ENCODE measurements around the gene BRAT1. TPM values are rescaled to one million over a fixed set of nuclear protein-coding genes. Genes with fewer than 3 reads are reported as not detected.

BRAT1 gene
- 83.5 and 86.4 TPM in 2 replicates for total RNA-seq (2014; rRNA removed; shearing (Covaris generic))

DNA sequence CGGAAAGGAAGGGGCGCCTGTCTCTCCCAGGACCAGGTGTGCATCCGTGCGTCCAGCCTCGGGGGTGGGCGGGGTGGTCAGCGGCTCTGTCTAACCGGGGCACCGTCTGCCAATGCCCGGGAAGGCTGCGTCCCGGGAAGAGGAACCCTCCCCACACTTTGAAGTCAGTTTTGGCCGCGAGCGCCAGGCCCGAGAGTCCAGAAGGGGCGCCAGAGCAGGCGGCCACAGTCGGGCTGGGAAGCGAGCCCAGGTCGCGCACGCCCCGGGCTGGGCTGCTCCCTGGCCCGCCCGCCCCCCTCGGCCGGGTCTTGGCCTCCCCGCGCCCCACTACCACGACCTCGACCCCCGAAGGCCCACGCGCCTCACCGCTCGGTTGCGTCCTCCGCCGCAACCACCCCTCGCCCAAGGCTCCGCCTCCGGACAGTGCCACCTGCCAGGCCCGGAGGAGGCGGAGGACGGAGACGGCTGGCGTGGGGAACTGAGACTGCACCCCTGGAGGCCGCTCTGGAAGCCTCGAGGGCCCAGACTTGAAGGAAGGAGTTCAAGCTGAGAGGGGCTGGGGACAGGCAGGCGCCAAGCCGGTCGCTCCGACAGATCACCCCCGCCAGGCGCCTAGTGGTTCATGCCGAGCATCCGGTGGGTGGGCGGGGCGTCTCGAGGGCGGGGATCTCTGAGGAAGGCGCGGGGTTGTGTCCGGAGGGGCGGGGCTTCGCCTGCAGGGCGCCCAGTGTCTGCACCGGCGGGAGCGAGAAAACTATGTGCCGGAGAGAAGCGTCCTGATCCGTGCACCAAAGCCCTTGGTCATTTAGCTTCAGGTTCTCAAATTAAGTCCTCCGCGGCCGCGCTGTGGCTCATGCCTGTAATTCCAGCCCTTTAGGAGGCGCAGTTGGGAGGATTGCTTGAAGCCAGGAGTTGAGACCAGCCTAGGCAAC, at the start of gene BRAT1:
BRAT1 (minus strand) TSS at position 404 of the 932 bp plus-strand sequence. CDS start 1,093 bp downstream, outside the sequence.
- H3K36me3 ChIP-seq (replicated peaks; ENCODE audit: control insufficient read depth, insufficient read depth, low read length), result no peaks in the 10 kb centered on the region; the same call in 1 of the 2 replicates
- no peaks in the 10 kb centered on the region for H3K27me3 ChIP-seq (ENCODE audit: control insufficient read depth, insufficient read depth, low read length)
- peak; percentile 99 for DNase-seq
- peak within 1 kb of the TSS; percentile 75 for H3K4me3 ChIP-seq (ENCODE audit: insufficient read depth, low read depth, low read length)

DNA sequence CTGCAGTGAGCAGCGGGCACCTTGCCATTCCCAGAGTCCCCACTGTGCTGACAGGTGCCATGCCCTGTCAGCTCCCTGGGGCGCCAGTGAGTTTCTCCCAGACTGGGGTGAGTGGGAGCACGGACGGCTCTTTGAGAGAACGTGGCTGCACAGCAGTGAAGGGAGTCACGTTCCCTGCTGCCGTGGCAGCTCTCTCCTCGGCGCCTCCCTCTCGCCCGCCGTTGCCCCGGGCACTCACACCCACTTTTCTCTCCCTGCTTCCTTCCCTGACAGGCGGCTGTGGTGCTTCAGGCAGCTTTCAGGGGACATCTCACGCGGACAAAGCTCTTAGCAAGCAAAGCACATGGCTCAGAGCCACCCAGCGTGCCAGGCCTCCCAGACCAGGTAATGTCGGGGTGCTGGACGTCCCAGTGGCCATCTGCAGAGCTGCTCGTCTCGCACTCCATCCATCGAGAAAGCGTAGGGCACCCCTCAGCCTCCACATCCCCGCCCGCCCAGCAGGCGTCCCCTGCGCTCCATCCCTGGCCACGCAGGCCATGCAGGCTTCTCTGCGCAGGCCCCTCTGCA, 49.4 kb upstream of the BRAT1 start:
- DNase-seq, result peak; percentile 75

DNA sequence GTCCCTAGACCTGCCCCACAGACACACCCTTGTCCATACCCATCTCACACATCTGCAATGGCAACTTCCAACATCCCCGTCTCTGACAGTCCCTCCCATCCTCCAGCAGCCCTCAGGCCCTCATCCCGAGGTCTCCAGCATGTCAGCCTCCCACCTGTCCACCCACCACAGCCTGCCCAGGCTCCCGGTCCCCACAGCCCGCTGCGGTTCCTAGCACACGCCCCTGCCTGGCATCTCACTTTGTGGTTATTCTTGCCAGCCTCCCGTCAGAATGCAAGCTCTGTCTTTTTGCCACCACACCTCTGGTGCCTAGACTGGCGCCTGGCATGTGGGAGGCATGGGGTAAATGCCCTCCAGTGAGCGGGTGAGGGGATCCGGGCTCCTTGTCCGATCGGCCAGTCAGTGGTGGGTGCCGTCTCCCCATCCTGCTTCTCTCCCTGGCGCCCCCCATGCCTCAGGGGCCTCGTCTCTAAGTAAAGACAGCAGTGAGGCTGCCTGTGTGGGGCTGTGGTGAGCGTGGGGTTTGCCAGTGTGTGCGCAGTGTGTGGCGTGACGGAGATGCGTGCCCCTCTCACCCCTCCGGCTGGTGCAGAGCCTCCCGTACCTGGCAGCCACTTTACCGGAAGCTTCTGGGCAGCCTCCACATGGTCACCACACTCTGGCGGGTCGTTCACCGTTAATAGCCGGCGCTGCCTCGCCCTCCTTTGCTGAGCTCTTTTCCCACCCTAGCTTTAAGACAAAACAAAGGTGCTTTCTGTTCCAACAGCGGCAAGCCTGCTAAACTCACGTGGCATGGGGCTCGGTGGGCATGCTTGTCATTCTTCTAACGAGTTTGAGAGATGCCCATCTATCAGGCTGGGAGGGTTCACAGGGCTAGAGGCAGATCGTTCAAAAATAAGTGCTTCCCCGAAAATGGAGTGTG, 48.0 kb upstream of the BRAT1 start:
- no peaks in the 10 kb centered on the region for H3K27me3 ChIP-seq (ENCODE audit: control insufficient read depth, insufficient read depth, low read length)
- no peak overlapping the region for H3K4me3 ChIP-seq (ENCODE audit: insufficient read depth, low read depth, low read length)
- H3K36me3 ChIP-seq (replicated peaks; ENCODE audit: control insufficient read depth, insufficient read depth, low read length), result no peaks in the 10 kb centered on the region
- peak; percentile 58 for DNase-seq

More for the DNA sequence above, 49.4 kb upstream of the BRAT1 start:
- no peaks in the 10 kb centered on the region for H3K27me3 ChIP-seq (ENCODE audit: control insufficient read depth, insufficient read depth, low read length)
- H3K36me3 ChIP-seq (replicated peaks; ENCODE audit: control insufficient read depth, insufficient read depth, low read length), result no peaks in the 10 kb centered on the region
- no peak overlapping the region for H3K4me3 ChIP-seq (ENCODE audit: insufficient read depth, low read depth, low read length)

DNA sequence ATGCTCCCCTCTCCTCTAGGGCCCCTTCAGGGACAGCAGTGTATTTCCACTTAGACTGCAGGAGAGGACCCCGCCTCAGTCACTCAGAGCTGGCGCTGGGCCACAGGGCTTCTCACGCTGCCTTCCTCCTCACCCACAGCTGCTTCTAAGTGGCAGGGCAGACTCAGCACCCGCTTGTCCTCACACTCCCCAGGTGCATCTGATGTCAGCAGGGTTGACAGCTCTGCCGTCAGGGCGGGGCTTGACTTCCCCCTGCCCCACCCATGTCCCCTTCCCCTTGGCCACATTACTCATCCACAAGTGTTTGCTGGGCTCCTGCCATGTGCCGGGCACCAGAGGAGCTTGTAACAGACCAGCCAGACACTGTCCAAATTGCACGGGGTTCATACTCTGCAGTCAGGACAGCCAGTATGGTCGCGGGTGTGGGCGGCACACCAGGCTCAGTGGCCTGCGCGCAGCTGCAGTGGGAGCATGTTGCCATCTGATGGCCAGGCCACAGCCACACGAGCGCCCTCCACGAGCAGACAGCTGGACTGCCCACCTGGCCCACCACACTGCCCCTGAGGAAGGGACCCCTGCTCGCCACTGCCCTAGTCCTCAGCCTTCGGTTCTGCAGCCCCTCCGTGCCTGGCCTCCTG, 47.2 kb upstream of the BRAT1 start:
- Histone ChIP-seq H3K36me3 (replicated peaks; ENCODE audit: control insufficient read depth, insufficient read depth, low read length) (no peaks in the 10 kb centered on the region), H3K4me3 (ENCODE audit: insufficient read depth, low read depth, low read length) (no peak overlapping the region), H3K27me3 (ENCODE audit: control insufficient read depth, insufficient read depth, low read length) (no peaks in the 10 kb centered on the region)
- peak; percentile 50 for DNase-seq

DNA sequence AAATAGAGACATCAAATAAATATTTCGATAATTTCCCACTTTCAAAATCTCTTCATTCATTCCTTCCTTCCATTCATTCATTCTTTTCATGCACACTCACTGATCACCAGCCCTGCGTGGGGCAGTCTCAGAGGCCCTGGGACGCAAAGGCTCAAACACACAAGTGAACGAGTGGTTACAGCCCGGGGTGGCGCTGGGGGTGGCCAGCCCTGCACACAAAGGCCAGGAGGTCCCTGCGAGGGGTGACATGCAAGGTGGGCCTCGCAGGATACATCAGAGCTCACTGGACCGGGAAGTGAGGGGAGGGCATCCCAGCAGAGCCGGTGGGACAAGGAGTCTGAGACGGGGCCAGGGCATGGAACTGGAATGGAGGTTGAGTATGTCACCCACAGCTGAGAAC, 46.6 kb upstream of the BRAT1 start:
- Histone ChIP-seq H3K27me3 (ENCODE audit: control insufficient read depth, insufficient read depth, low read length) (no peaks in the 10 kb centered on the region), H3K36me3 (replicated peaks; ENCODE audit: control insufficient read depth, insufficient read depth, low read length) (no peaks in the 10 kb centered on the region), H3K4me3 (ENCODE audit: insufficient read depth, low read depth, low read length) (no peak overlapping the region)
- peak; percentile 51 for DNase-seq

DNA sequence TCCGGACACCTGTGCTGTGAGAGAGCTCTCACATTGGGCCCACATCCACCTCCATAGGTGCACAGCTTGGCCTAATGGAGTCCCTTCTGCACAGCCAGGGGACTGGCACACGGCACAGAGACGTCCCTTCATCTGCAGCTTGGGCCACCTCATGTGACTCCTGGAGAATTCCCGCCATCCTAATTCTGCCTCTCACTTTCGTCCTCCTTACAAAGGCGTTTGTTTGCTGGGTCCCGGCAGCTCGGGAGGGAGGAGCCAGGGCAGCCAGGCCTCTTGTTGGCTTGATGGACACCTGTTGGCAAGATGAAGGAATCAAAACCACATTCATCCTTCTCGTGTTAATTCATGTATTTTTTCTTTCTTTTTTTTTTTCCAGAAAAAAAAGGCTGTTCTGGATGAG, 45.7 kb upstream of the BRAT1 start:
- peak; percentile 93 for DNase-seq
- H3K36me3 ChIP-seq (replicated peaks; ENCODE audit: control insufficient read depth, insufficient read depth, low read length), result no peaks in the 10 kb centered on the region
- no peaks in the 10 kb centered on the region for H3K27me3 ChIP-seq (ENCODE audit: control insufficient read depth, insufficient read depth, low read length)
- no peak overlapping the region for H3K4me3 ChIP-seq (ENCODE audit: insufficient read depth, low read depth, low read length)

DNA sequence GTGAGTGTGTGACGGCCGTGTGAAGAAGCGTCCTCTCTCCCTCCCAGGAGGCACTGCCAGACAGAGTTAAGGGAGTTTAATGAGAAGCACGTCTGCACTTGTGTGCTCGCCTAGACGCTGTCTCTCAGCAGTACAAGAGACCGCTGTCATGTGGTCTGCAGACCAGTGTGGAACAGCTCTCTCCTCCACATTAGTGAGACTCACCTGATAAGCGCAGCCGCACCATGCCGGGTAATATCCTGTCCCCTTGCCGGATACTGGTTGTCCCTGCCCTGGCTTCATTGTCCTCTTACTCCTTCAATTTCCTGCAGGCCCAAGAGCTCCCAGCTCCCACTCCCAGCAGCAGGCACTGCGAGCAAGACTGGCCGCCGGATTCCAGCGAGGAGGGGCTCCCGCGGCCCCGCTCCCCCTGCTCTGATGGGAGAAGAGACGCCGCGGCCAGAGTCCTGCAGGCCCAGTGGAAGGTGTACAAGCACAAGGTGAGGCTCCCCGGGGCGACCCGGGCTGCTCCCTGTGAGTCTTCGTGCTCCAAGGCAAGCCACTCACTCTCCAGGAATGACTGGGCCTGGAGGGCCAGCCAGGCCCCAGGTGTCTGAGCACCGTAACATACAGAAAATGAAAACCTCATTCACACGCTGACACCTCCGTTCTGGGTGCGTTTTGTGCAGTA, 43.0 kb upstream of the BRAT1 start:
- no peak overlapping the region for H3K4me3 ChIP-seq (ENCODE audit: insufficient read depth, low read depth, low read length)
- no peaks in the 10 kb centered on the region for H3K36me3 ChIP-seq (replicated peaks; ENCODE audit: control insufficient read depth, insufficient read depth, low read length)
- H3K27me3 ChIP-seq (ENCODE audit: control insufficient read depth, insufficient read depth, low read length), result no peaks in the 10 kb centered on the region
- DNase-seq, result peak; percentile 58

DNA sequence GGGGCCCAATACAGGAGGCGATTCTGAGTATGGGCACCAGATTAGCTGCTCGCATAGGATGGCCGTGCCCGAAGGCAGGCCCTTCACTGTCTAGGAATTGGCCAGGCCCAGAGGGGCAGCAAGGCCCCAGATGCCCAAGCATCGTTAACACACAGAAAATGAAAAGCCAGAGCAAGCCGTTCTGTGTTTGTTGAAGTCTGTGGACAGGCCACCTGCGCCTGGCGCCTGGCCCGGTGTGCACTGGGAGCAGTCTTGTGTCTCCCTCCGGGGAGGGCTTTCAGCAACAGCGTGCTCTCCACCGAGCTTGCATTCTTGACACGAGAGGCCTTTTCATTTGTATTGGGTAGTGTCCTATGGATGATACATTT, 41.9 kb upstream of the BRAT1 start:
- no peak for DNase-seq
- no peak overlapping the region for H3K4me3 ChIP-seq (ENCODE audit: insufficient read depth, low read depth, low read length)
- no peaks in the 10 kb centered on the region for H3K27me3 ChIP-seq (ENCODE audit: control insufficient read depth, insufficient read depth, low read length)
- no peaks in the 10 kb centered on the region for H3K36me3 ChIP-seq (replicated peaks; ENCODE audit: control insufficient read depth, insufficient read depth, low read length)

DNA sequence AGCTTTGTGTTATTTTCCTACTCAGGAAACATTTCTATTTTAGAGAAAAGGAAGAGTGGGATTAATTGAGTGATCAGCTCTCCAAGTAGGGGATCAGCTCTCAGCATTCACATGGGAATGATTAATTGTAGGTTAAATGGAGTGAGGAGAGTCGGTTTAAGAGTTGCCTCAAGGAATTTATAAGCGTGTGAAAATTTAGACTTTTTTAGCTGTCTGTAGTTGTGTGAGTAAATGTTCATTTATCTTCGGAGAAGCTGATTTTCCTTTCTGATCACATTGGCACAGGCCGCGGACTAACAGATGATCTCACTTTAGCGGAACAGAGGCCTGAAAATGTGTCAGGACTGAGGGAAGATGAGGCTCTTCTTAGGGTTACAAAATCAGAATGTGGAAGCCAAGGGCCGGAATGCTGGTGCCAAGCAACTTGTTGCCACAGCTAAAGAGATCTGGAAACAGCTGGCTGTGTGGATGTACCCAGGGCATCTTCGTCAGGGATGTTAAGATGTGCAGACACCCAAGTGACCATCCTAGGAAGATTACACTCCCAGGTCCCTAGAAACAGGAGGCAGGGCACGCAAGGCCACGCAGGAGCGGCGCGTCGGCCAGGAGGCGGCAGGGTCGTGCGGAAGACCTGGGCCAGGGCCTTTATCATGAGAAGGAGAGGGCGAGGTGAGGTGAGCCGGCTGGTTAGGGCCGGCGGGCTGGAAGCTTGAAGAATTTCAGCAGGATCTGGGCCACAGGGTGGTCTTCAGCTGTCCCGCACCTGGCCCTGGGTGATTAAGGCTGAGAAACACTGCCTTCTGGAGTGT, 41.3 kb upstream of the BRAT1 start:
- Histone ChIP-seq H3K27me3 (ENCODE audit: control insufficient read depth, insufficient read depth, low read length) (no peaks in the 10 kb centered on the region), H3K4me3 (ENCODE audit: insufficient read depth, low read depth, low read length) (no peak overlapping the region), H3K36me3 (replicated peaks; ENCODE audit: control insufficient read depth, insufficient read depth, low read length) (no peaks in the 10 kb centered on the region)
- peak; percentile 52 for DNase-seq

DNA sequence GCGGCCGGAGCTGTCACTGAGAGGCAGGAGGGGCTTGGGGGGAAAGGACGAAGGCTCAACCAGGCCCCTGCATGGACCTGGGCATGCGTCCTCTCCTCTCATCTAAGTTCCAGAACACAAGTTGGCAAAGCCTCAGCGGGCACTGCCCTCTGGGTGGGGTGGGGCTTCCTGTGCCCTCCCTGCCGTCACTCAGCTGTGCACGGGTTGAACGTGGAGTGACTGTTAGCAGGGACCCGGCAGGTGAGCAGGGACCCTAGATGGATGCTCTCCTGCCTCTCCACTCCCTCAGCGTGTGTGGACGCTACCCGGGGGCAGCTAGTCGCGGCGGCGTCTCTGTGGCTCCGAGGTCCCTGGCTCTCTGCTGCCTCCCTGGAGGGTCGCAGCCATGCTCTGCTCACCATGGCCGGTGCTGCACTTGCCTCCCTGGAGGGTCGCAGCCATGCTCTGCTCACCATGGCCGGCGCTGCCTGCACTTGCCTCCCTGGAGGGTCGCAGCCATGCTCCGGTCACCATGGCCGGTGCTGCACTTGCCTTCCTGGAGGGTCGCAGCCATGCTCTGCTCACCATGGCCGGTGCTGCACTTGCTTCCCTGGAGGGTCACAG, 40.0 kb upstream of the BRAT1 start:
- H3K36me3 ChIP-seq (replicated peaks; ENCODE audit: control insufficient read depth, insufficient read depth, low read length), result no peaks in the 10 kb centered on the region
- DNase-seq, result peak; percentile 50
- H3K4me3 ChIP-seq (ENCODE audit: insufficient read depth, low read depth, low read length), result no peak overlapping the region
- H3K27me3 ChIP-seq (ENCODE audit: control insufficient read depth, insufficient read depth, low read length), result no peaks in the 10 kb centered on the region

DNA sequence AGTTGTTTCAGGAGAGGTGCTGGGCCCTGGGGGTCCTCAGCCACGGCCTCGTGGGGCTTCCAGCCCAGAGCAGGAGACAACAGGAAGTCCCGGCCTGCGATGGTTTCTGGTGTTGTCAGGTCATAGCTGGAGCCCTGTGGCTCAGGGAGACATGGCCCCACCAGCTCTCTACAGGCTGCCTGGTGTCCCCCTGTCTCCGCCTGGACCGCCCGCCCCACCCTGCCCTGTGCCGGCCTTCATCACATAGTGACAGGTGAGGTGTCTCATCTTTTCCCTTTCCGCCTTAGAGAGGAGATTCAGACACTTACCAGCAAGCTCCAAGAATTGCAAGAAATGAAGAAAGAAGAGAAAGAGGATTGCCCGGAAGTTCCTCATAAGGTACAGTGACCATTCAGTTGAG, 39.3 kb upstream of the BRAT1 start:
- no peaks in the 10 kb centered on the region for H3K27me3 ChIP-seq (ENCODE audit: control insufficient read depth, insufficient read depth, low read length)
- DNase-seq, result no peak
- H3K4me3 ChIP-seq (ENCODE audit: insufficient read depth, low read depth, low read length), result no peak overlapping the region
- H3K36me3 ChIP-seq (replicated peaks; ENCODE audit: control insufficient read depth, insufficient read depth, low read length), result no peaks in the 10 kb centered on the region

DNA sequence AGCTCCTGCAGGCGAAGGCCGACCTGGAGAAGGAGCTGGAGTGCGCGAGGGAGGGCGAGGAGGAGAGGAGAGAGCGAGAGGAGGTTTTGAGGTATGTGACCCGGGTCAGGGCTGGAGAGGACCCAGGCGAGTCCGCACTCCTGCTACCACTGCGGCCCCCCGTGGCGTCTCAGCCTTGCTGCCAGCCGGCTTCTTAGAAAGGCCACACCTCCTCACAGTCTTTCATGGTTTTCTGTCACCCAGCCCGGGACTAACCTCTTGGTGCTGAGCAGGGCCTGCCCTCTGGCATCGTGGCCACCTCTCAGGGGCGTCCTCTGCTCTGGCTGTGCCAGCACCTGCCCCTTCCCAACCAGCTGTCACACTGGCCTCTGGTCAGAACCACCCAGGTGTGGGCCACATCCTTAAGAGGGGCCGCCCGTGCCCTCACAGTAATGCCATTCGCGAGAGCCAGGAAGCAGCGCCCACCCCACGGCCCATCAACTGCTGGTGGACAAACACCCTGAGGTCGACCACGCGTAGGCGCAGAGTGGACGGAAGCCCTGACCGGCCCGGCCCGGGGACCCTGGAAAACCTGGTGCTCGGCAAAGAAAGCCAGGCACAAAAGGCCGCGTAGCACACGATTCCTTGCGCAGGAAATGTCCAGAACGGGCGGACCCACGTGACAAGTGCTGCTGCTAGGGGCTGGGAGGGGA, 37.9 kb upstream of the BRAT1 start:
- Histone ChIP-seq H3K27me3 (ENCODE audit: control insufficient read depth, insufficient read depth, low read length) (no peaks in the 10 kb centered on the region), H3K4me3 (ENCODE audit: insufficient read depth, low read depth, low read length) (no peak overlapping the region), H3K36me3 (replicated peaks; ENCODE audit: control insufficient read depth, insufficient read depth, low read length) (no peaks in the 10 kb centered on the region)
- DNase-seq, result no peak
